Smooth muscle cell (in vitro differentiated cells): ENCODE data around the gene COL5A2. TPM values are rescaled to one million over a fixed set of nuclear protein-coding genes. Genes with fewer than 3 reads are reported as not detected.

Experiments
- DNase-seq: peaks from one replicate; lab custom pipeline; 2025; ENCODE audit not compliant: unreplicated experiment; lab: John Stamatoyannopoulos, UW
- H2AFZ ChIP-seq: fragments of 200-600 bp; sonication (generic); 2 replicates; pipeline ENCODE4 v1.6.0; 2016; ENCODE audit warnings: antibody characterized with exemption, low read depth, mild to moderate bottlenecking
- H3F3A ChIP-seq: fragments of 200-600 bp; sonication (generic); 2 replicates; pipeline ENCODE4 v1.6.0; 2017; ENCODE audit warnings: antibody characterized with exemption, low read depth
- H3K27ac ChIP-seq: fragments of 200-600 bp; sonication (generic); 2 replicates; pipeline ENCODE4 v1.5.1; 2016; ENCODE audit warnings: low read depth, mild to moderate bottlenecking
- H3K27me3 ChIP-seq: fragments of 200-600 bp; sonication (generic); 2 replicates; pipeline ENCODE4 v1.6.1; 2016; ENCODE audit warnings: low read depth, mild to moderate bottlenecking
- H3K36me3 ChIP-seq: fragments of 200-600 bp; sonication (generic); 2 replicates; pipeline ENCODE4 v1.5.1; 2016; ENCODE audit warnings: low read depth
- H3K4me1 ChIP-seq: fragments of 200-600 bp; sonication (generic); 2 replicates; pipeline ENCODE4 v1.5.1; 2016; ENCODE audit warnings: low read depth
- H3K4me2 ChIP-seq: fragments of 200-600 bp; sonication (generic); 2 replicates; pipeline ENCODE4 v1.6.0; 2016; ENCODE audit warnings: mild to moderate bottlenecking
- H3K4me3 ChIP-seq: fragments of 200-600 bp; sonication (generic); 2 replicates; pipeline ENCODE4 v1.5.1; 2016; ENCODE audit warnings: mild to moderate bottlenecking
- H3K79me2 ChIP-seq: fragments of 200-600 bp; sonication (generic); 2 replicates; pipeline ENCODE4 v1.6.0; 2016; ENCODE audit warnings: low read depth, mild to moderate bottlenecking
- H3K9ac ChIP-seq: fragments of 200-600 bp; sonication (generic); 2 replicates; pipeline ENCODE4 v1.6.0; 2016; ENCODE audit warnings: low read depth
- H3K9me3 ChIP-seq: fragments of 200-600 bp; sonication (generic); replicated peaks from 2 replicates; pipeline ENCODE4 v1.5.1; 2016; ENCODE audit warnings: low read depth
- H4K20me1 ChIP-seq: fragments of 200-600 bp; sonication (generic); 2 replicates; pipeline ENCODE4 v1.6.0; 2016; ENCODE audit warnings: low read depth
- WGBS: methylation state at CpG from one replicate; pipeline ENCODE4 v1.1.7; 2016; ENCODE audit warnings: low lambda C conversion rate; 5-methylcytosine and 5-hydroxymethylcytosine counted together
- polyA plus RNA-seq: library from polyadenylated mRNA; unstranded; fragments of >200 nt; fragmentation: Nextera tagmentation; extraction: Ambion mirVana; gene quantifications from 2 replicates; pipeline ENCODE4 v1.2.1, GENCODE V29; 2016
- total RNA-seq: library from RNA; depleted of rRNA; stranded (reverse); fragments of >200 nt; gene quantifications from 2 replicates; pipeline ENCODE4 v1.2.3, GENCODE V29; 2014
- TF ChIP-seq, protein P1 (sequence below): fragments of 200-600 bp; sonication (generic); IDR thresholded peaks from 2 replicates; pipeline ENCODE4 v1.5.1; 2017; ENCODE audit warnings: borderline replicate concordance, mild to moderate bottlenecking, antibody characterized with exemption; ENCODE audit not compliant: insufficient read depth, poor library complexity, severe bottlenecking

The COL5A2 gene
- total and polyA plus RNA-seq, 2 experiments from 2014 or later = 364 to 697 TPM

DNA sequence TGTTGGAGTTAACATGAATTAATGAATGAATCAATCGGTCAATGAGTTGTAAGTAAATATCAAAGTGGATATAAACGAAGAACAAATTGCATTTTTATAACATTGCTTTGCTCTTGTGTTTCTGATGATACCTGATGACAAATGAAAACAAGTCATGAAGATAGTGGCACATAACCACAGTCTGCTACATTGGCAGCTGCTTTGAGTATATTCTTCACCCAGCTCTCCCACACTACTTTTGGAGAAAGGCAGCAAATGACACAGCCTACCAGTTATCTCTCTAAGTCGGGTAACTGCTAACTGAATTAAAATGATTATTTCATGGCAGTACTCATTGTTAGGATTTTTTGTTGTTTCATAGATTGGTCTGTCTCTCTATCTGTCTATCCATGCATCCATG is 76.8 kb downstream of the COL5A2 start:
- H3F3A ChIP-seq = peaks cover 53% of the 10 kb centered on the region
- peak overlapping the region; percentile 93 for H3K27ac ChIP-seq
- H3K36me3 ChIP-seq = peaks cover 34% of the 10 kb centered on the region
- TF ChIP-seq, protein P1, sequence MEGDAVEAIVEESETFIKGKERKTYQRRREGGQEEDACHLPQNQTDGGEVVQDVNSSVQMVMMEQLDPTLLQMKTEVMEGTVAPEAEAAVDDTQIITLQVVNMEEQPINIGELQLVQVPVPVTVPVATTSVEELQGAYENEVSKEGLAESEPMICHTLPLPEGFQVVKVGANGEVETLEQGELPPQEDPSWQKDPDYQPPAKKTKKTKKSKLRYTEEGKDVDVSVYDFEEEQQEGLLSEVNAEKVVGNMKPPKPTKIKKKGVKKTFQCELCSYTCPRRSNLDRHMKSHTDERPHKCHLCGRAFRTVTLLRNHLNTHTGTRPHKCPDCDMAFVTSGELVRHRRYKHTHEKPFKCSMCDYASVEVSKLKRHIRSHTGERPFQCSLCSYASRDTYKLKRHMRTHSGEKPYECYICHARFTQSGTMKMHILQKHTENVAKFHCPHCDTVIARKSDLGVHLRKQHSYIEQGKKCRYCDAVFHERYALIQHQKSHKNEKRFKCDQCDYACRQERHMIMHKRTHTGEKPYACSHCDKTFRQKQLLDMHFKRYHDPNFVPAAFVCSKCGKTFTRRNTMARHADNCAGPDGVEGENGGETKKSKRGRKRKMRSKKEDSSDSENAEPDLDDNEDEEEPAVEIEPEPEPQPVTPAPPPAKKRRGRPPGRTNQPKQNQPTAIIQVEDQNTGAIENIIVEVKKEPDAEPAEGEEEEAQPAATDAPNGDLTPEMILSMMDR = no peak
- peaks cover 85% of the 10 kb centered on the region for H3K79me2 ChIP-seq
- no peak overlapping the region for H3K4me3 ChIP-seq
- H3K9me3 ChIP-seq = no peaks in the 10 kb centered on the region
- no peaks in the 10 kb centered on the region for H3K4me1 ChIP-seq
- WGBS = 88% methylated on average over 3 of the region's 3 CpGs
- no peaks in the 10 kb centered on the region for H4K20me1 ChIP-seq
- H3K9ac ChIP-seq = no peak overlapping the region
- no peak overlapping the region for H2AFZ ChIP-seq
- DNase-seq = no peak
- H3K4me2 ChIP-seq = no peak overlapping the region
- no peaks in the 10 kb centered on the region for H3K27me3 ChIP-seq

DNA sequence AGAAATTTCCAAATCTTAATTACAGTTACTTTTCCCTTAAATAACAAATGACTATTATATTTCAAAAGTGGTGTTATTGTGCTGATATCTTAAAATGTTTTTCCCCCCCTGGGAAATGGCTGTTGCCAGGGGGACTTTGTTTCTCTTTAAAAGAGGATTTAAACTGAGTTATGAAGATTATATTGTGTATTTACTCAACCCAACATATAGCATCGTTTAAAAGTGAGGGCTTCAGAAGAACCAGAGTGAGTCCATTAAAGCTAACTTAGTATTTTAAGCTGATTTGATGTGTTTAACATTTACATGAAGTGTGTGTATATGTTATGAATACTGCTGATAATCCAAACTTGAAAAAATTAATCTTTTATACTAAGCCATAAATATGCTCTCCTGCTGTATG is 81.6 kb downstream of the COL5A2 start:
- no peak overlapping the region for H2AFZ ChIP-seq
- no peak overlapping the region for H3K4me3 ChIP-seq
- no peaks in the 10 kb centered on the region for H4K20me1 ChIP-seq
- H3K9ac ChIP-seq = peak overlapping the region; percentile 29
- peaks cover 52% of the 10 kb centered on the region for H3F3A ChIP-seq
- TF ChIP-seq, protein P1 = no peak
- DNase-seq = no peak
- WGBS = 34% methylated on average over 1 of the region's 1 CpG
- peaks cover 54% of the 10 kb centered on the region for H3K79me2 ChIP-seq
- peak overlapping the region; percentile 55 for H3K4me2 ChIP-seq
- no peaks in the 10 kb centered on the region for H3K9me3 ChIP-seq
- peaks cover 7% of the 10 kb centered on the region for H3K36me3 ChIP-seq
- peak overlapping the region; percentile 93 for H3K27ac ChIP-seq
- H3K4me1 ChIP-seq = peaks cover 18% of the 10 kb centered on the region
- no peaks in the 10 kb centered on the region for H3K27me3 ChIP-seq

- Histone ChIP-seq H3K4me3 (no peak overlapping the region), H3F3A (peaks cover 52% of the 10 kb centered on the region), H3K27me3 (no peaks in the 10 kb centered on the region), H3K4me1 (peaks cover 18% of the 10 kb centered on the region), H2AFZ (no peak overlapping the region), H3K27ac (peak overlapping the region; percentile 93), H3K9ac (peak overlapping the region; percentile 29), H4K20me1 (no peaks in the 10 kb centered on the region), H3K9me3 (no peaks in the 10 kb centered on the region), H3K4me2 (peak overlapping the region; percentile 55), H3K36me3 (peaks cover 6% of the 10 kb centered on the region), H3K79me2 (peaks cover 55% of the 10 kb centered on the region)
- no peak for DNase-seq
- TF ChIP-seq, protein P1 = no peak
- WGBS = 41% methylated on average over 4 of the region's 4 CpGs
Measured at GRCh38 chr2:189096769-189097447, 82.7 kb downstream of the COL5A2 start.

- no peak for DNase-seq
- peaks cover 59% of the 10 kb centered on the region for H3F3A ChIP-seq
- TF ChIP-seq, protein P1 = no peak
- H4K20me1 ChIP-seq = no peaks in the 10 kb centered on the region
- peaks cover 6% of the 10 kb centered on the region for H3K36me3 ChIP-seq
- no peak overlapping the region for H3K9ac ChIP-seq
- H3K4me3 ChIP-seq = no peak overlapping the region
- 39% methylated on average over 3 of the region's 3 CpGs for WGBS
- no peaks in the 10 kb centered on the region for H3K27me3 ChIP-seq
- H3K27ac ChIP-seq = peak overlapping the region; percentile 93
- peaks cover 25% of the 10 kb centered on the region for H3K4me1 ChIP-seq
- H3K79me2 ChIP-seq = peaks cover 47% of the 10 kb centered on the region
- H3K9me3 ChIP-seq = no peaks in the 10 kb centered on the region
- no peak overlapping the region for H2AFZ ChIP-seq
- no peak overlapping the region for H3K4me2 ChIP-seq
Measured at GRCh38 chr2:189095101-189095500, 84.5 kb downstream of the COL5A2 start.
